Vagina (tissue), 2 donors: ENCODE results near the gene SLC25A4. TPM values are rescaled to one million over a fixed set of nuclear protein-coding genes. Genes with fewer than 3 reads are reported as not detected.
A peak's percentile ranks its signal among the peaks of the same experiment; 100 is the strongest.

Experiments used
- DNase-seq, 2 donors: peaks; one replicate each; pipeline ENCODE4 v3.0.0-alpha.2; 2017; ENCODE audit errors: extremely low spot score in 2 of 2
- H3K27ac ChIP-seq: fragments of 200-600 bp; sonication (generic); one replicate; pipeline ENCODE4 v1.5.1; 2019
- H3K27me3 ChIP-seq: fragments of 200-600 bp; sonication (generic); one replicate; pipeline ENCODE4 v1.5.1; 2019
- H3K36me3 ChIP-seq, 2 donors: fragments of 200-600 bp; sonication (generic); one replicate each; pipeline ENCODE4 v1.5.1; 2017 to 2019
- H3K4me1 ChIP-seq: fragments of 200-600 bp; sonication (generic); one replicate; pipeline ENCODE4 v1.5.1; 2019
- H3K4me3 ChIP-seq, 2 donors: fragments of 200-600 bp; sonication (generic); 1 replicate in 1 of 2; 2 replicates in 1 of 2; pipeline ENCODE4 v1.5.1; 2016 to 2019
- H3K9me3 ChIP-seq: fragments of 200-600 bp; sonication (generic); one replicate; pipeline ENCODE4 v1.5.1; 2019
- POLR2A ChIP-seq, 2 donors: fragments of 450-650 bp; IDR thresholded peaks; one replicate each; pipeline ENCODE4 v1.6.1; 2017; ENCODE audit warnings: antibody characterized with exemption in 2 of 2, mild to moderate bottlenecking in 2 of 2, moderate library complexity in 2 of 2
- POLR2AphosphoS5 ChIP-seq, 2 donors: sonication (generic); formaldehyde crosslinking; IDR thresholded peaks; one replicate each; pipeline ENCODE4 v1.9.0; 2017; ENCODE audit warnings: antibody characterized with exemption in 2 of 2, mild to moderate bottlenecking in 2 of 2, low read depth in 1 of 2; ENCODE audit not compliant: insufficient read depth in 1 of 2
- intact Hi-C: fragments of 100-400 bp; cut with DNase I; formaldehyde crosslinking; loops from one replicate; pipeline ENCODE4 v1.15.1; 2023
- total RNA-seq: library from RNA; depleted of rRNA; stranded (reverse); fragments of >200 nt; gene quantifications from one replicate; pipeline ENCODE4 v1.2.3, GENCODE V29; 2016
- TF ChIP-seq, protein P1 (sequence below), 3 experiments: fragments of 450-650 bp in 2 of 3; fragments of 200-600 bp in 1 of 3; sonication (generic) in 1 of 3; IDR thresholded peaks; one replicate each; pipeline ENCODE4 v1.5.1; 2017 to 2019; ENCODE audit warnings: antibody characterized with exemption in 3 of 3, mild to moderate bottlenecking in 2 of 3, moderate library complexity in 2 of 3

The SLC25A4 gene
- total RNA-seq, 1 donor from 2014 or later: 14.0 TPM

DNA sequence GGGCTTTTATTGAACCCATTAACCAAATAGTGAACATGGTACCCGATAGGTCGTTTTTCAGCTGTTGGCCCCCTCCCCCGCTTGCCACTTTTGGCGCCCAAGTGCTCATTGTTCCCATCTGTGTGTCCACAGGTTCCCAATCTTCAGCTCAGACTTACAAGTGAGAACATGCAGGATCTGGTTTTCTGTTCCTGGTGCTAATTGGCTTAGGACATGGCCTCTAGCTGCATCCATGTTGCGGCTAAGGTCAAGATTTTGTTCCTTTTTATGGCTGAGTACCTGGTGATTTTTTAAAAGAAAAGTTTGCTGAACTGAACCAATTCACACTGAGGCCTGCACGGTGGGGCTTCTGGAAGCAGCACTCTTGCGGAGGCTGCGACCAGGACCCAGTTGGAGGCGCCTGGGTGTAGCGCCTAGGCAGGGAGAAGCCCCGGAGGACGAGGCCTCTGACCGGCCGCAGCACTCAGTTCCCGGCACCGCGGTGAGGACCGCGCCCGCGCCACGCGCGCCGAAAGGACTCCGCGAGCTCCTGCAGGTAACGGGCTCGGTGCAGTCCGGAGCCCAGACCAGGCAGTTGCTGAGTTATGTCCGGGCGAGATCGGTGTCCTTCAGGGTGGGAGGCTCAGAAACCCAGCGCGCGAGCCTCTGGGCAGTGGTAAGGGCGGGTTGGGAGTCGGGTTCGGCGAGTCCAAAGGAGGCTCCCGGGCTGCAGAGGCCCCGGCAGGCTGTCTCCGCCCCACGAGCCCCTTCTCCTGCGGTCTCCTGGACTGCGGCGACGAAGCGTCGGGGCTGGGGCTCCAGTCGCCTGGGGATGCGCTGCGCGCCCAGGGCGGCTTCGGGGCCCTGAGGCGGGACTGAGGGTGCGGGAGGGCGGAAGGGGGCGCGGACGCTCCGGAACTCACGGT lies 15.8 kb upstream of the SLC25A4 start:
- Histone ChIP-seq H3K4me1 (peaks cover 13% of the 10 kb centered on the region), H3K36me3 (no peaks in the 10 kb centered on the region), H3K9me3 (no peaks in the 10 kb centered on the region), H3K27ac (peak overlapping the region; percentile 20), H3K4me3 (peak overlapping the region; percentile 65 to 80), H3K27me3 (no peaks in the 10 kb centered on the region)
- TF ChIP-seq, protein P1, sequence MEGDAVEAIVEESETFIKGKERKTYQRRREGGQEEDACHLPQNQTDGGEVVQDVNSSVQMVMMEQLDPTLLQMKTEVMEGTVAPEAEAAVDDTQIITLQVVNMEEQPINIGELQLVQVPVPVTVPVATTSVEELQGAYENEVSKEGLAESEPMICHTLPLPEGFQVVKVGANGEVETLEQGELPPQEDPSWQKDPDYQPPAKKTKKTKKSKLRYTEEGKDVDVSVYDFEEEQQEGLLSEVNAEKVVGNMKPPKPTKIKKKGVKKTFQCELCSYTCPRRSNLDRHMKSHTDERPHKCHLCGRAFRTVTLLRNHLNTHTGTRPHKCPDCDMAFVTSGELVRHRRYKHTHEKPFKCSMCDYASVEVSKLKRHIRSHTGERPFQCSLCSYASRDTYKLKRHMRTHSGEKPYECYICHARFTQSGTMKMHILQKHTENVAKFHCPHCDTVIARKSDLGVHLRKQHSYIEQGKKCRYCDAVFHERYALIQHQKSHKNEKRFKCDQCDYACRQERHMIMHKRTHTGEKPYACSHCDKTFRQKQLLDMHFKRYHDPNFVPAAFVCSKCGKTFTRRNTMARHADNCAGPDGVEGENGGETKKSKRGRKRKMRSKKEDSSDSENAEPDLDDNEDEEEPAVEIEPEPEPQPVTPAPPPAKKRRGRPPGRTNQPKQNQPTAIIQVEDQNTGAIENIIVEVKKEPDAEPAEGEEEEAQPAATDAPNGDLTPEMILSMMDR (IDR thresholded peaks at IDR 0.05): no peak
- TF ChIP-seq POLR2AphosphoS5 (IDR thresholded peaks at IDR 0.05; ENCODE audit: insufficient read depth in 1 of 2, low read depth in 1 of 2) (peak in 1 of 2 donors; percentile 13), POLR2A (IDR thresholded peaks at IDR 0.05) (no peak)
- intact Hi-C loops: no loop called here
- no peak for DNase-seq

DNA sequence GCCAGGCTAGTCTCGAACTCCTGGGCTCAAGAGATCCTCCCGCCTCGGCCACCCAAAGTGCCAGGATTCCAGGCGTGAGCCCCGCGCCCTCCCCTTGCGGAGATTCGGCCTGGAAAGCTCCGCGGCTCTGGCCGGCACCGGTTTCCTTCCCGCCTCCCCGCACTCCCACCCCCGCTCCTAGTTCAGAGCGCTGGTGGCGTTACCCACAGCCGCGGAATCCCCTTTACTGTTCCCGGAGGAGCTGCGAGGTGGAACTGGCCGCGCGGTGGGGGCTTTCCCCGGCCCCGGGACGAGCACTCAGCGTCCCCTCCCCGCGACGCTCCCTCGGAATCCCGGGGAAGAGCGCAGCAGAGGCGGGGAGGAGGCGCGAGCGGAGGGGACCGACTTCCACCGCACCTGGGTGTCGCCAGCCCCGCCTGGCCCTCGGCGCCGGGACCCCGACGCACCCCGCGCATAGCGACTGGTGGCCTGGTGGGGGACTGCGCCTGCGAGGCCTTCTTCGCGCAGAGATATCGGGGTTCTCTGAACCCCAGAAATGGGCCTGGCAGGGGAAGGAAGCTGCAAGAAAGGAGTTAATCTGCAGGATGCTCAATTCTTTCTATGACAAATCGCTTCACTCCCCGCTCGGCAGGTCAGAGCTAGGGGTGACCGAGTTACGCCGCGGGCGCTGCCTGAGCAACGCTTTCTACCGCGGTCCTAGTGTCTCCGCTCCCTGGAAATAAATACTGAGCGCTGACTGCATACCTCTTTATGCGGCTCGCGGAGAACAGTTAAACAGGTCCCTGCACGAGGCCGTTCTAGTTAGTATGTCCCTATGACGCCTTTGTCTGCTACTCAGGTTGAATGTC lies 14.6 kb upstream of the SLC25A4 start:
- DNase-seq: no peak
- Histone ChIP-seq H3K9me3 (no peaks in the 10 kb centered on the region), H3K36me3 (no peaks in the 10 kb centered on the region), H3K27ac (peak overlapping the region; percentile 8), H3K4me3 (peak overlapping the region; percentile 65 to 80), H3K4me1 (peaks cover 13% of the 10 kb centered on the region), H3K27me3 (no peaks in the 10 kb centered on the region)
- peak in 1 of 2 donors; percentile 62 for TF ChIP-seq POLR2AphosphoS5 (IDR thresholded peaks at IDR 0.05; ENCODE audit: insufficient read depth in 1 of 2, low read depth in 1 of 2)
- no peak for TF ChIP-seq POLR2A (IDR thresholded peaks at IDR 0.05)
- TF ChIP-seq, protein P1 (IDR thresholded peaks at IDR 0.05): peak in 2 of 3 experiments; percentile 5 to 24
- intact Hi-C loops: no loop called here

DNA sequence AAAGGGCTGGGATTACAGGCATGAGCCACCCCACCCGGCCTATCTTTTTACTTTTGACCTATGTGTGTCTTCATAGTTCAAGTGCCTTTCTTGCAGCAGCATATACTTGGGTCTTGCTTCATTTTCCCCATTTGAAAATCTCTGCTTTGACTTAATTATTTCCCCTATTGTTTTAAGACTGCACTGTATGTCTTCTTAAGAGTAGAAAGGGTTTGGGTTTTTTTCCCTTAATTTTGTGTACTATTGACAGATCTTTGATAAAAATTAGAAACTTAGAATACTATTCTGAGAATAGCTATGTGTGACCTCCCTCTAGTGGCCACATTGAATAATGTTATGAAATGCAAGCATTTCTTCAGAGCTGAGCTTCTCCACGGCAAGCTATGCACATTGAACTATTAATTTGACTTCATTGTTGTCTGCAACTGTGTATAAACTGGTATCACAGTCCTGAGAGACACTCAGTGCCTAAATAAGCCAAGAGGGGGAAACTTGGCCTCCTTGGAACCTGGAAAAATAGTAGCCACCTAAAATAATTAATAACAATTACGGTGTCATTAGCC lies 8.7 kb upstream of the SLC25A4 start:
- no peak for DNase-seq
- Histone ChIP-seq H3K27me3 (no peaks in the 10 kb centered on the region), H3K36me3 (no peaks in the 10 kb centered on the region), H3K27ac (no peak overlapping the region), H3K9me3 (no peaks in the 10 kb centered on the region), H3K4me1 (no peaks in the 10 kb centered on the region), H3K4me3 (no peak overlapping the region)
- intact Hi-C loops: no loop called here
- TF ChIP-seq POLR2A (IDR thresholded peaks at IDR 0.05): no peak
- TF ChIP-seq, protein P1 (IDR thresholded peaks at IDR 0.05): peak; percentile 46 to 61 (median 48)

DNA sequence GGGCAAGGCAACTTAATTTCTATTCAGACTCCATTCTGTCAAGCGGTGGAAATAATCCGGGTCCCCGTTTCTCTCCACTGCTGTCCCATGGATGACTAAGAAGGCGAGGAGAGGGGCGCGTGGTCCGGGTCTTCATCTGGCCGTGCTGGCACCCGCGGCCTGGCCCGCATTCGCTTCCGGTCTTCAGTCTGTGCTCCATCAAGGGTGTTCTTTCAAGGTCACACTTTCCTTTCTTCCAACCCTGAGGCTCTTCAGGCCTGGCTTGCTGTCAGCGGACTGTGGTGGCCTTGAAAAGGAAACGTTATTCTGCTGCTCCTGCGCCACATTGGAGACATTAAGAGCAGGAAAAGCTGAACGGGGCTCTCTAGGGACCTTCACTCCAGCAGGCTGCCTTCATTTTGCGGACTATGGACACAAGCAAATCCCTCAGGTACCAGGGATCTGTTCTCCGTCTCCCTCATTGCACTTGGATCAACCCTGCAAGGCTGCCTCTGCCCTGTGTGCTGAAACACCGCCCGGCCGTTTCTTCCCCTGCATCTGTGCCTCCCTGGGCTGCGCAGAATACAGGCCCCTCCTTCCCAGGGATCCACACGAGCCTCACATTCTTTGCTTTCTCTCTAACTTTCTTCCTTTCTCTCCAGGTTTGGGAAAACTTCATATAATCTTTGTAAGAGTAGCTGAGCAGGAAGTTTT lies 5.7 kb upstream of the SLC25A4 start:
- no peak overlapping the region for H3K4me3 ChIP-seq
- TF ChIP-seq POLR2A (IDR thresholded peaks at IDR 0.05): no peak
- TF ChIP-seq, protein P1 (IDR thresholded peaks at IDR 0.05): no peak
- no peak for TF ChIP-seq POLR2AphosphoS5 (IDR thresholded peaks at IDR 0.05; ENCODE audit: insufficient read depth in 1 of 2, low read depth in 1 of 2)
- intact Hi-C loops: no loop called here
- H3K27ac ChIP-seq: no peak overlapping the region
- H3K4me1 ChIP-seq: peaks cover 4% of the 10 kb centered on the region
- DNase-seq: no peak
- H3K36me3 ChIP-seq: no peaks in the 10 kb centered on the region
- H3K27me3 ChIP-seq: no peaks in the 10 kb centered on the region
- no peaks in the 10 kb centered on the region for H3K9me3 ChIP-seq
